ENCODE data around the gene PLEKHH2. TPM values are rescaled to one million over a fixed set of nuclear protein-coding genes. Genes with fewer than 3 reads are reported as not detected.

PLEKHH2 gene
- total and polyA plus RNA-seq, 2 experiments from 2014 or later, result 5.4 to 6.7 TPM

- no peaks in the 10 kb centered on the region for H3K27me3 Mint-ChIP-seq (ENCODE audit: insufficient read depth, low read depth, poor library complexity)
- H3K4me3 Mint-ChIP-seq, result no peak overlapping the region
- H3K9me3 Mint-ChIP-seq, result no peaks in the 10 kb centered on the region
- no peak overlapping the region for H2AFZ ChIP-seq
- H3K4me1 Mint-ChIP-seq, result no peaks in the 10 kb centered on the region
- H3K4me2 ChIP-seq, result no peak overlapping the region
- H3K79me2 ChIP-seq (replicated peaks; ENCODE audit: insufficient read depth), result no peaks in the 10 kb centered on the region
- no peaks in the 10 kb centered on the region for H3K36me3 ChIP-seq (ENCODE audit: insufficient read depth)
- no peak overlapping the region for H3K27ac ChIP-seq (ENCODE audit: low read depth)
- TF ChIP-seq EZH2 (IDR thresholded peaks at IDR 0.05; ENCODE audit: low read depth, unreplicated experiment) (no peak), CREB1 (CRISPR knock-in tag; IDR thresholded peaks at IDR 0.05; ENCODE audit: low read depth) (no peak), EZH2phosphoT487 (IDR thresholded peaks at IDR 0.05; ENCODE audit: unreplicated experiment) (no peak), ETS1 (IDR thresholded peaks at IDR 0.05) (no peak), STAT1 (IDR thresholded peaks at IDR 0.05; ENCODE audit: unreplicated experiment) (no peak), JUNB (IDR thresholded peaks at IDR 0.05; ENCODE audit: unreplicated experiment) (no peak), NANOG (IDR thresholded peaks at IDR 0.05; ENCODE audit: borderline replicate concordance) (no peak), ZNF331 (CRISPR knock-in tag; IDR thresholded peaks at IDR 0.05; ENCODE audit: low read depth) (no peak), ZNF462 (CRISPR knock-in tag; IDR thresholded peaks at IDR 0.05) (no peak), POLR2AphosphoS5 (IDR thresholded peaks at IDR 0.05; ENCODE audit: low read depth) (no peak), CTCF (conservative IDR thresholded peaks at IDR 0.05; ENCODE audit: low read depth in 2 of 2) (no peak), REST (IDR thresholded peaks at IDR 0.05; ENCODE audit: unreplicated experiment) (no peak), ZNF114 (CRISPR knock-in tag; IDR thresholded peaks at IDR 0.05) (no peak)
- ATAC-seq, result no peak
- no peak for DNase-seq (ENCODE audit: low spot score)
- no peaks in the 10 kb centered on the region for H3F3A ChIP-seq (replicated peaks; ENCODE audit: low read depth)
- no peaks in the 10 kb centered on the region for H3K4me1 ChIP-seq (ENCODE audit: insufficient read depth)
- H3K9me2 ChIP-seq (ENCODE audit: insufficient read depth), result no peaks in the 10 kb centered on the region
- H3K27ac Mint-ChIP-seq, result no peak overlapping the region
- H3K27me3 ChIP-seq (ENCODE audit: insufficient read depth), result no peaks in the 10 kb centered on the region
- no peak overlapping the region for H3K4me3 ChIP-seq
- H3K36me3 Mint-ChIP-seq (ENCODE audit: low read depth), result no peaks in the 10 kb centered on the region
- H4K20me1 ChIP-seq (replicated peaks; ENCODE audit: insufficient read depth), result no peaks in the 10 kb centered on the region
These were observed 163.8 kb downstream of the PLEKHH2 start for GRCh38 chr2:43800894-43801293.
